Type B pancreatic cell (in vitro differentiated cells): ENCODE results near the gene ATP10B. TPM values are rescaled to one million over a fixed set of nuclear protein-coding genes. Genes with fewer than 3 reads are reported as not detected.

Experiments
- DNase-seq: peaks from one replicate; pipeline ENCODE4 v3.0.0; 2021; ENCODE audit warnings: mixed read lengths; ENCODE audit not compliant: unreplicated experiment; ENCODE audit errors: extremely low spot score
- H3K27ac Mint-ChIP-seq: 2 replicates; pipeline ENCODE4 v1.8.0; 2021; ENCODE audit warnings: mild to moderate bottlenecking, mixed read lengths
- H3K27me3 Mint-ChIP-seq: 2 replicates; pipeline ENCODE4 v1.8.0; 2021; ENCODE audit warnings: mixed read lengths
- H3K36me3 Mint-ChIP-seq: 2 replicates; pipeline ENCODE4 v1.8.0; 2021; ENCODE audit warnings: mixed read lengths
- H3K4me1 Mint-ChIP-seq: one replicate; pipeline ENCODE4 v1.8.0; 2021; ENCODE audit warnings: mixed read lengths; ENCODE audit not compliant: unreplicated experiment
- H3K4me3 Mint-ChIP-seq: 2 replicates; pipeline ENCODE4 v1.8.0; 2021; ENCODE audit warnings: mild to moderate bottlenecking, mixed read lengths
- H3K9me3 Mint-ChIP-seq: 2 replicates; pipeline ENCODE4 v1.8.0; 2021; ENCODE audit warnings: mixed read lengths
- CTCF ChIP-seq: fragments of 200-600 bp; sonication (generic); conservative IDR thresholded peaks from 2 replicates; pipeline ENCODE4 v1.5.0; 2021; ENCODE audit warnings: antibody characterized with exemption, mild to moderate bottlenecking
- total RNA-seq: library from RNA; stranded (reverse); gene quantifications from 2 replicates; pipeline ENCODE4 v1.2.1, GENCODE V29; 2021; ENCODE audit warnings: low replicate concordance

ATP10B gene
- total RNA-seq, 1 donor from 2014 or later = 4.0 TPM

- Mint-ChIP-seq H3K4me3 (no peak overlapping the region), H3K27me3 (peaks cover 18% of the 10 kb centered on the region), H3K9me3 (no peaks in the 10 kb centered on the region), H3K27ac (no peak overlapping the region), H3K4me1 (peaks cover 10% of the 10 kb centered on the region), H3K36me3 (no peaks in the 10 kb centered on the region)
- no peak for TF ChIP-seq CTCF
- DNase-seq = no peak
Observed at GRCh38 chr5:160525471-160526261, 326.3 kb downstream of the ATP10B start.

GRCh38 chr5:160524827-160525226 is 327.2 kb downstream of the ATP10B start:
- TF ChIP-seq CTCF = no peak
- Mint-ChIP-seq H3K27ac (no peak overlapping the region), H3K4me3 (no peak overlapping the region), H3K4me1 (peaks cover 10% of the 10 kb centered on the region), H3K36me3 (no peaks in the 10 kb centered on the region), H3K9me3 (no peaks in the 10 kb centered on the region), H3K27me3 (peaks cover 18% of the 10 kb centered on the region)
- no peak for DNase-seq

GRCh38 chr5:160523502-160524163 is 328.4 kb downstream of the ATP10B start:
- Mint-ChIP-seq H3K36me3 (no peaks in the 10 kb centered on the region), H3K9me3 (no peaks in the 10 kb centered on the region), H3K4me1 (peaks cover 10% of the 10 kb centered on the region), H3K27me3 (peaks cover 18% of the 10 kb centered on the region), H3K27ac (no peak overlapping the region), H3K4me3 (no peak overlapping the region)
- DNase-seq = no peak
- TF ChIP-seq CTCF = no peak

- no peak for DNase-seq
- H3K36me3 Mint-ChIP-seq = no peaks in the 10 kb centered on the region
- H3K27me3 Mint-ChIP-seq = no peaks in the 10 kb centered on the region
- no peaks in the 10 kb centered on the region for H3K9me3 Mint-ChIP-seq
- peaks cover 4% of the 10 kb centered on the region for H3K4me1 Mint-ChIP-seq
- H3K27ac Mint-ChIP-seq = no peak overlapping the region
- no peak overlapping the region for H3K4me3 Mint-ChIP-seq
- no peak for TF ChIP-seq CTCF
Observed at GRCh38 chr5:160521392-160521663, 330.7 kb downstream of the ATP10B start.

- TF ChIP-seq CTCF = no peak
- H3K4me1 Mint-ChIP-seq = peaks cover 4% of the 10 kb centered on the region
- H3K4me3 Mint-ChIP-seq = no peak overlapping the region
- no peak for DNase-seq
- H3K27me3 Mint-ChIP-seq = no peaks in the 10 kb centered on the region
- H3K36me3 Mint-ChIP-seq = no peaks in the 10 kb centered on the region
- no peaks in the 10 kb centered on the region for H3K9me3 Mint-ChIP-seq
- no peak overlapping the region for H3K27ac Mint-ChIP-seq
Observed at GRCh38 chr5:160520609-160521391, 331.2 kb downstream of the ATP10B start.
